ENCODE results near the gene IFITM2. TPM values are rescaled to one million over a fixed set of nuclear protein-coding genes. Genes with fewer than 3 reads are reported as not detected.

The IFITM2 gene
- total RNA-seq, 2 donors from 2014 or later: 96.6 to 149 TPM

GRCh38 chr11:294780-295179 is 12.8 kb upstream of the IFITM2 start:
- H3K9me3 ChIP-seq: no peaks in the 10 kb centered on the region
- DNase-seq (ENCODE audit: low spot score): no peak
- 87% methylated on average over 16 of the region's 16 CpGs for WGBS
- H3K27ac ChIP-seq: no peak overlapping the region
- TF ChIP-seq, protein P1, sequence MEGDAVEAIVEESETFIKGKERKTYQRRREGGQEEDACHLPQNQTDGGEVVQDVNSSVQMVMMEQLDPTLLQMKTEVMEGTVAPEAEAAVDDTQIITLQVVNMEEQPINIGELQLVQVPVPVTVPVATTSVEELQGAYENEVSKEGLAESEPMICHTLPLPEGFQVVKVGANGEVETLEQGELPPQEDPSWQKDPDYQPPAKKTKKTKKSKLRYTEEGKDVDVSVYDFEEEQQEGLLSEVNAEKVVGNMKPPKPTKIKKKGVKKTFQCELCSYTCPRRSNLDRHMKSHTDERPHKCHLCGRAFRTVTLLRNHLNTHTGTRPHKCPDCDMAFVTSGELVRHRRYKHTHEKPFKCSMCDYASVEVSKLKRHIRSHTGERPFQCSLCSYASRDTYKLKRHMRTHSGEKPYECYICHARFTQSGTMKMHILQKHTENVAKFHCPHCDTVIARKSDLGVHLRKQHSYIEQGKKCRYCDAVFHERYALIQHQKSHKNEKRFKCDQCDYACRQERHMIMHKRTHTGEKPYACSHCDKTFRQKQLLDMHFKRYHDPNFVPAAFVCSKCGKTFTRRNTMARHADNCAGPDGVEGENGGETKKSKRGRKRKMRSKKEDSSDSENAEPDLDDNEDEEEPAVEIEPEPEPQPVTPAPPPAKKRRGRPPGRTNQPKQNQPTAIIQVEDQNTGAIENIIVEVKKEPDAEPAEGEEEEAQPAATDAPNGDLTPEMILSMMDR (IDR thresholded peaks at IDR 0.05): no peak
- TF ChIP-seq POLR2AphosphoS5 (IDR thresholded peaks at IDR 0.05) (no peak), POLR2A (IDR thresholded peaks at IDR 0.05) (no peak)
- intact Hi-C loops (cut with DNase I): no loop called here
- H3K27me3 ChIP-seq (replicated peaks; ENCODE audit: insufficient read depth): peaks cover 9% of the 10 kb centered on the region
- no peaks in the 10 kb centered on the region for H3K36me3 ChIP-seq
- no peak overlapping the region for H3K4me3 ChIP-seq
- no peaks in the 10 kb centered on the region for H3K4me1 ChIP-seq (replicated peaks)

GRCh38 chr11:295351-296170 is 12.1 kb upstream of the IFITM2 start:
- no peak overlapping the region for H3K27ac ChIP-seq
- H3K4me1 ChIP-seq (replicated peaks): no peaks in the 10 kb centered on the region
- WGBS: 81% methylated on average over 24 of the region's 26 CpGs
- TF ChIP-seq POLR2A (IDR thresholded peaks at IDR 0.05) (no peak), POLR2AphosphoS5 (IDR thresholded peaks at IDR 0.05) (no peak)
- TF ChIP-seq, protein P1 (IDR thresholded peaks at IDR 0.05): no peak
- DNase-seq (ENCODE audit: low spot score): no peak
- H3K4me3 ChIP-seq: no peak overlapping the region
- H3K36me3 ChIP-seq: no peaks in the 10 kb centered on the region
- H3K27me3 ChIP-seq (replicated peaks; ENCODE audit: insufficient read depth): peaks cover 12% of the 10 kb centered on the region
- intact Hi-C loops (cut with DNase I): no loop called here
- no peaks in the 10 kb centered on the region for H3K9me3 ChIP-seq

GRCh38 chr11:296171-297050 is 11.2 kb upstream of the IFITM2 start:
- H3K27me3 ChIP-seq (replicated peaks; ENCODE audit: insufficient read depth): peaks cover 12% of the 10 kb centered on the region
- no peaks in the 10 kb centered on the region for H3K9me3 ChIP-seq
- no peak for DNase-seq (ENCODE audit: low spot score)
- WGBS: 68% methylated on average over 26 of the region's 35 CpGs
- TF ChIP-seq POLR2AphosphoS5 (IDR thresholded peaks at IDR 0.05) (no peak), POLR2A (IDR thresholded peaks at IDR 0.05) (no peak)
- TF ChIP-seq, protein P1 (IDR thresholded peaks at IDR 0.05): no peak
- no peak overlapping the region for H3K27ac ChIP-seq
- no peaks in the 10 kb centered on the region for H3K4me1 ChIP-seq (replicated peaks)
- intact Hi-C loops (cut with DNase I): no loop called here
- H3K4me3 ChIP-seq: no peak overlapping the region
- H3K36me3 ChIP-seq: no peaks in the 10 kb centered on the region

DNA sequence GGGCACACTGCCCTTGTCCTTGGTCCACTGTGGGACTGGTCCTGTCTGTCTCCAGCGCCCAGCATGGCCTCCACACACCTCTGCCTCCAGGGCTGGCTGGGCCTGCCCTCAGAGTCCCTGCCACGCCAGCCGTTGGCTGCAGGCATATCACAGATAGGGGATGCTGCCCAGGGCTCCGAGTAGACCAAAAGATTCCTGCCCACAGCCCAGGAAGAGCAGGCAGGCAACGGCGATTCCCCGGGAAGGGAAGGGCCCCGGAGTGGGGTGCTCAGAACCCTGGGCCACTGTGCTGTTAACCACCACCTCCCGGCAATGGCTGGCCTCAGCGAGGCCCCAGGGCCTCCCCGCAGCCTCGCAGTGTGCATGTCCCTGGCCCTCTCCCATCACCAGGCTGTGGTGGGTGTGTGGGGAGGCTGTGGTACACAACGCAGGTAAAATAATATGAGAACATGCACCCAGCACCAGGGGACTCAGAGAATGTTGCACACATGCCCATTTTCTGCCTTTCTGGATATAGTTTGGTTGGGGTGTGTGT is 10.5 kb upstream of the IFITM2 start:
- Histone ChIP-seq H3K4me1 (replicated peaks) (no peaks in the 10 kb centered on the region), H3K4me3 (no peak overlapping the region), H3K27me3 (replicated peaks; ENCODE audit: insufficient read depth) (peaks cover 12% of the 10 kb centered on the region), H3K9me3 (no peaks in the 10 kb centered on the region), H3K36me3 (no peaks in the 10 kb centered on the region), H3K27ac (no peak overlapping the region)
- no peak for TF ChIP-seq POLR2A (IDR thresholded peaks at IDR 0.05)
- no peak for TF ChIP-seq POLR2AphosphoS5 (IDR thresholded peaks at IDR 0.05)
- no peak for DNase-seq (ENCODE audit: low spot score)
- intact Hi-C loops (cut with DNase I): no loop called here
- 61% methylated on average over 13 of the region's 13 CpGs for WGBS
